DMS 273 treated with DMSO at 0.1 percent for 48 hours (cell line): ENCODE results near the gene TIMM22.

Experiments used
- DNase-seq: peaks from one replicate; lab custom pipeline; 2025; lab: John Stamatoyannopoulos, UW

The TIMM22 gene

GRCh38 chr17:1002771-1003555, 6.0 kb downstream of the TIMM22 start:
- no peak for DNase-seq

GRCh38 chr17:1003633-1003971, 6.7 kb downstream of the TIMM22 start:
- DNase-seq = no peak

- DNase-seq = no peak
Measured at GRCh38 chr17:1003972-1004768, 7.2 kb downstream of the TIMM22 start.

- no peak for DNase-seq
Measured at GRCh38 chr17:1004769-1005295, 7.9 kb downstream of the TIMM22 start.

- peak; percentile 48 for DNase-seq
Measured at GRCh38 chr17:1005361-1005946, 8.5 kb downstream of the TIMM22 start.

- DNase-seq = no peak
Measured at GRCh38 chr17:1006054-1006453, 9.1 kb downstream of the TIMM22 start.

- DNase-seq = no peak
Measured at GRCh38 chr17:1007310-1008007, 10.5 kb downstream of the TIMM22 start.

- no peak for DNase-seq
Measured at GRCh38 chr17:1008008-1008761, 11.3 kb downstream of the TIMM22 start.

GRCh38 chr17:1009229-1010085, 12.5 kb downstream of the TIMM22 start:
- no peak for DNase-seq

- no peak for DNase-seq
Measured at GRCh38 chr17:1010086-1010450, 13.1 kb downstream of the TIMM22 start.

- DNase-seq = no peak
Measured at GRCh38 chr17:1010586-1010985, 13.7 kb downstream of the TIMM22 start.

- no peak for DNase-seq
Measured at GRCh38 chr17:1011138-1011537, 14.2 kb downstream of the TIMM22 start.

- no peak for DNase-seq
Measured at GRCh38 chr17:1011760-1012735, 15.1 kb downstream of the TIMM22 start.

- DNase-seq = no peak
Measured at GRCh38 chr17:1012823-1013728, 16.1 kb downstream of the TIMM22 start.

GRCh38 chr17:1013729-1014090, 16.8 kb downstream of the TIMM22 start:
- DNase-seq = no peak

- no peak for DNase-seq
Measured at GRCh38 chr17:1018547-1018946, 21.6 kb downstream of the TIMM22 start.

GRCh38 chr17:1019451-1019850, 22.5 kb downstream of the TIMM22 start:
- DNase-seq = no peak

- DNase-seq = no peak
Measured at GRCh38 chr17:1021147-1021546, 24.2 kb downstream of the TIMM22 start.
